HG03558 (cell line): ENCODE measurements around the gene UAP1L1.

Experiments used
- ATAC-seq: cut with Tn5 transposase; IDR thresholded peaks from one replicate; pipeline ENCODE4 v1.9.1; 2021; ENCODE audit warnings: moderate number of reproducible peaks; ENCODE audit not compliant: unreplicated experiment; ENCODE audit errors: extremely low read depth

Gene UAP1L1

DNA sequence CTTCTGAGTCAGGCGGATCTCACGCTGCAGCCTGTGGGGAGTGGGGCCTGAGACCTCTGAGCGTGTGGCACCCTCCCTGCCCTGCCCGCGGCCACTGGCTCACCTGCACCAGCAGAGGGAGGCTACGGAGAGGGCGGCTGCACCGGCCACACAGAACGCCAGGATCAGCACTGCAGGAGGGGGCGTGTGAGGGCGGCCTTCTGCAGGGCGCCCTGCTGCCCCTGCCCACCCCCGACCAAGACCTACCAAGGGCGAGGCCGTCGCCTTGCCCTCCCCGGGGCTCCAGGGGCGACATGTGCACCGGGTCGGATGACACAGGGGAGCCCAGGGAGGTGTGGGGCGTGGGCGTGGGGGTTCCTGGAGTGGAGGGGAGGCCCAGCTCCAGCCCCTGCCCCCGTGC, 36.7 kb upstream of the UAP1L1 start:
- ATAC-seq: no peak

DNA sequence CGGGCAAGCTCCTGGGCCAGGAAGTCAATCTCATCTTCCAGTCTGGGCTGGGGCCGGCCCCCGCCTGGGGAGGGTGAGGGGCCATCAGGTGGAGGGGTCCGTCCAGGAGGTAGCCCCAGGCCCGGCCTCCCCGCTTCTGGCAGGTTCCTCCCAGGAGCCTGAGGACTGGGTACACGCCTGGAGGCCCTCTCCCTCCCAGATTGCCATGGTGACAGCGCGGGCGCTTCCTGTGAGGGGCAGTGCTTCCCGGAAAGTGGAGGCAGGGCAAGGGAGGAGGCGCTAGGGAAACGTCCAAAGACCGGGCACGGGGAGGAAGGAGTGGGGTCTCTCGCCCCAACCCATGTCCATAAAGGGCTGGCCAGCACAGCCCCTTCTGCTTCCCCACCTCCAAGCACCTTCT, 36.2 kb upstream of the UAP1L1 start:
- ATAC-seq: no peak

GRCh38 chr9:137042751-137043727, 34.3 kb upstream of the UAP1L1 start:
- no peak for ATAC-seq

DNA sequence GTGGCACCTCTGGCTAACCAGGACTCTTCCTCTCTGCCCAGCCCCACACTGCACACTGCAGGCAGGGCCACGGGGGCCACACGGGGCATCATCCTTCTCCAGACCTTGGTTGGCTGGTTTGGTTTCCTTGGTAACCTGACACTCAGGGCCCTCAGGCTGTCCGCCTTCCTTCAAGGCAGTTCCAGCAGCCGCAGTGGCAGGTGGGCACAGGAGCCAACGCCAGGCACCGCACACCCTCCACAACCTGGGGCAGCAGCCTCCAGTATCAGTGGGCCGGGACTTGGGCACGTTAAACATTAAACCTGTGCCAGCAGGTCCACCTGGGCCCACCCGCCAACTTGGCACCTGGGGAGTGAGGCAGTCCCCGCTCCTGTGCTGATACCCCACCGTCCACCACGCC, 33.3 kb upstream of the UAP1L1 start:
- ATAC-seq: no peak

- ATAC-seq: no peak
These were observed 32.7 kb upstream of the UAP1L1 start for GRCh38 chr9:137044502-137045177.

DNA sequence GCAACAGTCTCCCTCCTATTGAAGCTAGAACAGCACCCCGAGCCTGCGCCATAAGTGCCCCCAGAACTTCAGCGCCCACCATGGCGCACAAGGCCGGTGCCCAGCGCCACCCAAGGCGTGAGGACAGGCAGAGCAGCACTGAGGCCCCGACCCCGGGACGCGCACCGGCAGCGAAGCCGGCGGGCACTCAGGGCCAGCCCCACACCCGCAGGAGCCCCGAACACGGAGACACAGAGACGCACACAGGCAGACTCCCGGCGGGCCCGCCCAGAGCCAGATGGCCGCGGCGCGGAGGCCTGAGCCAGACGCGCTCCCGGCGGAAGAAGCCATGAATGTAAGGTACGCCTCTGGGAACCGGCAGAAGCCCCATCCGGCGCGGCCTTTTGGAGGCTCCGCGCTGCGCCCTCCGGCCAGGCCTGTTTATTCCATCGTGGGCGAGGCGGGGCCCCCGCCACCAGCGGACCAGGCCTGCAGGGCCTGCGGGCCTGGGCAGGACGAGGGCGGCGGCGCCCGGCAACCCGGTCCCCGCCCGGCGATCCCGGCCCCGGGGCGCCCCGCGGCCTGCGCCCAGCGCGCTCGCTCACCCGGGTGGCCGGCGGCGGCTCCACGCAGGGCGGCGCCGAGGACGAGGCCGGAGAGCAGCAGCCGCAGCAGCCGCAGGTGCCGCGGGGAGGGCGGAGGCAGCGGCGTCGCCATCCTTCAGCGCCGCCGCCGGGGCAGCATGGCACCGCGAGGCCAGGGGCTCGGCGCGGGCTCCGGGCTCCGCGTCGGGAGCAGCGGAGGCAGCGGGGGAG, 31.8 kb upstream of the UAP1L1 start:
- ATAC-seq: no peak

DNA sequence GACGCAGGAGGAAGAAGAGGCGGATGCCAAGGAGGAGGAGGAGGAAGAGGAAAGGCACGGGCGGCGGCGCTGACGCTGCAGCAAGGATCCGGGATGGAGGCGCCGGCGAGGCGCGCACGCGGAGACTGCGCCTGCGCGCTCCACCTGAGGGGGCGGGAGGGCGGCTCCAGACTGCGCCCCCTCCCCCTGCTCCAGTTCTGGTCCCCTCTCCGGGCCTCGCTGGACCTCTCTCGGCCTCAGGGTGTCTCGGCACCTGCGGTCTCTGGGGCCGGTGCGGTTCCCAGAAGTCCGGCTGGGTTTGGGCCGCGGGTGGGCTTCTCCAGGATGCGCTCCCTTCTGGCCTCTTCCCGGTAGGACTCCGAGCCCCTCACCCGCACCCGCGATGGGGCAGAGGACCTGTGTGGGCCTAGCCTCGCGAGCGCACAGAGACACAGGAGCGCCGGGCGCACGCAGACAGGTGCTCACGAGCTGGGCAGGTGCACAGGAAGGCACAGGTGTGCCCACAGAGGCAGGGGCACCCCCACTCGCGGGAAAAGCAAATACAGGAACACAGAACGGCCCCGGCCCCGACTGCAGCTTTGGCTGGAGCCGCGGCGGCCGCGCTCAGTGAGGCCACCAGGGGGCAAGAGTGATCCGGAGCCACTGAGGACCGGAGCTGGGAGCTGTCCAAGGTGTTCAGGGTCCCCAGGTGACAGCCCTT, 31.1 kb upstream of the UAP1L1 start, which contains the start of gene NPDC1:
Gene NPDC1, minus strand, starts transcription at position 90 of the 700 bp plus-strand sequence. CDS start 188 bp downstream, outside the sequence.
- no peak for ATAC-seq

DNA sequence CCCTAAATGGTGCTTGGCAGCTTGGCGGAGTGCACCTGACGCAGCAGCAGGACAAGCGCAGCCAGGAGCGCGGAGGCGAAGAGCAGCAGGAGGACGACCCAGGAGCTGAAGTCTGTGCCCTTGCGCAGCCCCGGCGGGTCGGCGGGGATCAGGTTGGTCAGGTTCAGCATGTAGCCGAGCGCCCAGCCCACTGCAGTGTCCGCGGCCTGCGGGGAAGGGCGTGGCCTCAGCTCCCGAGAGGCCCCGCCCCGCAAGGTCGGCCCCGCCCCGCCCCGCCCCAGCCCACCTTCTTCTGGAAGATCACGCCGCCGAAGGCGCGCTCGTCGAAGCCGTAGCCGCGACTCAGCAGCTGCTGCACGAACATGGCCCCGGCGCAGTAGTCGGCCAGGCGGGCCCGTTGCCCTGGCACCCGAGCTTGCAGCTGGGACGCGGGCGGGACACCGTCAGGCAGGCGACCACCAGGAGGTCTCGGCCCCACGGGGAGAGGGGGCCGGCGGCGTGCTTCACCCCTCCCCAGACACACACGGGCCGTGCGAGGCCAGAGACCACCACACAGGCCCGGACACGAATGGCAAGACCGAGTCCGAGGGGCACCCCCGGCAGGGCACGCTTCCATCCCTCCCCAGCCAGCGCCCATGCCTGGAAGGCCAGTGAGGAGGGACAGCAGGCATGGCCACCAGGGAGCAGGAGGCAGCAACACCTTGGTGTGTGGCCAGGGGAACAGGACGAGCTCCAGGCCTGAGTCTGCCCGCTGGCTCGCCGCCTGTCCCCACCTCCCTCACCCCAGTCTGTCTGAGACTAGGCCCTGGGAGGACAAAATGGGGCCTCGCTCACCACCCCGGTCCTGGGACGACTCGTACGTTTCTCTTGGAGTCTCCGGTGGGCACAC, 28.4 kb upstream of the UAP1L1 start:
- no peak for ATAC-seq

DNA sequence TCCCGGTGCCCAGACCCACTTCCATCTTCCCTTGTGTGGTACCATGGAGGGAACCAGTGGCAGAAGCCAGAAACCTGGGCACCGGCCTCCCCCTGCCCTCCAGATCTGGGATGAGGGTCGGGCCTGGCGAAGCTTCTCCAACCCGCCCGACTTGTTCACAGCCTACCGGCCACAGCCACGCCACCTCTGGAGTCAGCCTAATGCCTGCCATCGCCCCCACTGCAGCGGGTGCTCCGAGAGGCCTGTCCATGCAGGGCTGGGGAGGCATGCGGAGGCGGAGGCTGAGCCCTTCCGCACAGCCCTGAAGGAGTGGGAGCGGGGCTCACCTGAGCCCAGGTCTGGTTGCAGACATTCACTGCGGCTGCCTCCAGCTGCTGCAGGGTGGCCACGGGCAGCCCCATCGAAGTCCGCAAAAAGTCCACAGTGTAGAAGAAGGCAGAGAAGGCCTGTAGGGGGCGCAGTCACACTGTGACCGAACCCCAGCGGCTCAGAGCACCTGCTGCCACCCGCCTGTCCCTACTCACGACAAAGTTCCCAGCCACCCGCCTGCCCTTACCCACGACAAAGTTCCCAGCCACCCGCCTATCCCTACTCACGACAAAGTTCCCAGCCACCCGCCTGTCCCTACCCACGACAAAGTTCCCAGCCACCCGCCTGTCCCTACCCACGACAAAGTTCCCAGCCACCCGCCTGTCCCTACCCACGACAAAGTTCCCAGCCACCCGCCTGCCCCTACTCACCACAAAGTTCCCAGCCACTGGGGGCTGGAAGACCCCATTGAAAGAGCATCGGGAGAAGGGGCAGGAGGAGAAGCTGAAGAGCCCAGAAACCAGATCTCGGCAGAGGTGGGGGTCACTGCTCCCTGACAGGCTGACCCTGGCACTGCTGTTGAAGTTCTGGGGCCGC, 27.5 kb upstream of the UAP1L1 start:
- ATAC-seq: no peak

DNA sequence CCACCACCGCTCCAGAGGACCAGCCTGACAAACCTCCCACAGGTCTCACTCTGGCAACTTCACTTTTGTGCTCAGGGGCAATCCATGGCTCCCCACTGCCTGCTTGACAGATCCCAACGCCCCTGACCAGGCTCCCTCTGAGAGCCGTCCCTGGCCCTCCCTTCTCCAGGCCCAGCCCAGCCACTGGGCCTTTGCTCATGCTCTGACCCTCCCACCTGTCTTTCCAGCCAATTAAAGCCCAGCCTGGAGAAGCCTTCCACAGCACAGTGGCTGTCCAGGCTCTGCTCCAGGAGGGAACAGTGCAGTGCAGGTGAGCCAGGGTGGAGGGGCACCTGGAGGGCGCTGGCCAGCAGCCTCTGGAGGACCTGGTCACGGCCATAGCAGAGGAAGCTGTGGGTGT, 26.7 kb upstream of the UAP1L1 start:
- no peak for ATAC-seq

- no peak for ATAC-seq
These were observed 26.1 kb upstream of the UAP1L1 start for GRCh38 chr9:137051145-137051724.

GRCh38 chr9:137052293-137052692, 25.0 kb upstream of the UAP1L1 start:
- ATAC-seq: no peak

- ATAC-seq: no peak
These were observed 24.0 kb upstream of the UAP1L1 start for GRCh38 chr9:137052998-137053943.

DNA sequence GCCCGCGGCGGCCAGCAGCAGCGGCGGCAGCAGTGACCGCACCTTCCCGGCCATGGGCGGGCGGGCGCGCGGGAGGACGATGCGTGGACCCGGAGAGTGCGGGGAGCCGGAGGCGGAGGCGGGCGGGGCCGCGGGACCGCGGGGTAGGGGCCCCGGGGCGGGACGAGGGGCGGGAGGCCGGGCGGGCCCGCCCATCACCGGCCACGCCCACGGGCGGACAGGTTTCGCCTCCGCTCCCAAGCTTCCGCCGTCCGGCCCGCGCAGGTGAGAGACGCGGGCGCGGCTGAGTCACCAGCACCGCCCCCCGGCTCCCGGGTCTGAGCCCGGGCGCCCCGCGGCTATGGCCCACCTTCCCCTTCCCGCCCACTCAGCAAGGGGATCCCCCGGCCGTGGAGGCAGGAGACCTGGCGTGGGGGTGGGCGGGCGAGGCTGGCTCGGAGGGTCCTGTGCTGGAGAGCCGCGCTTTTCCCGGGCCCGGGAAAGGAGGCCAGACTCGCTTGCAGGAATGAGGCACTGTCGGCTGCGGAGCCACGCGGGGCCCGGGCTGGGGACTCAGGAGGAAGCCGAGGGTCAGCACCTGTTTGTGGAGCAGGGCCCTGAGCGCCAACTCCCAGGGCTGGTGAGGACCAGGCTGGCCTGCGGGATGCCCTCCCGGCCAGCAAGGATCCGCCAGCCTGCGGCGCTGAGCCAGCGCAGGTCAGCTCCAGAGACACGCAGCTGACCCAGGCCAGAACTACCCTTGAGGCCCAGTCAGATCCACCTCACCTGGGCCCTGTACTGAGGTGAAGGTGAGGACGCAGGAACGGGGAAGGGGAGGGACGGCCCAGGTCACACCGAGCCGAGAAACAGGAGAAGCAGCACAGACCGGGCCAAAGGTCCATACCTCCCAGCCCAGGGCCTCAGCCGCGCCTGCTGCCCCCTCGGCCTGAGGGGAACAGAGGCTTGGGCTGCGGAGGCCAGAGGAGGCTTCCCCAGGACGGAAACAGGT, 23.1 kb upstream of the UAP1L1 start, which contains the start of gene ENTPD2:
Gene ENTPD2, minus strand, starts transcription at position 118 of the 988 bp plus-strand sequence. Its CDS starts 64 bp downstream, at position 54.
- no peak for ATAC-seq

DNA sequence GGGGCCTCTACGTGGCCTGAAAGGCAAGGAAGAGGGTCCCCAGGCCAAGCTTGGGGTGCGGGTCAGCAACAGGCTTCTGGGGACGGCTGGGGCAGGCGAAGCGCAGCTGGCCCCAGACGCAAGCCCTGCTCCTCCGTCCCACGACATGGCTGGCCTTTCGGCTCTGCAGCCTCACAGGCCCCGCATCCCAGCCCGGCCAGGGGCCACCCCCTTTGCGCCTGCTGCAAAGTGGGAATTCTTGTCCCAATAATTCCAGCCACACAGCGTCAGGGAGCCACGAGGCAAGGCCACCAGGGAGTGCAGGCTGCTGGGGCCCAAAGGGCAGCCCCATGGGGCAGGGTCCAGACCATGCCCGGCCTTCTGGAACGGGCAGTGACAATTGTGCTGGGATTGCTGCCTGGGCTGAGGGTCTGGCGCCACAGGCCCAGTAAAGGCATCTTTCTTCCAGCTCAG, 22.4 kb upstream of the UAP1L1 start:
- no peak for ATAC-seq
